DOHH2 (cell line): ENCODE data around the gene NASP.

ENCODE experiments used
- EZH2phosphoT487 ChIP-seq: fragments of 200-600 bp; sonication (generic); IDR thresholded peaks from 2 replicates; pipeline ENCODE4 v1.6.1; 2017; ENCODE audit warnings: borderline replicate concordance, mild to moderate bottlenecking, antibody characterized with exemption, low read length, moderate library complexity, mixed read lengths
- TF ChIP-seq, protein P1 (sequence below): fragments of 200-600 bp; sonication (generic); IDR thresholded peaks from one replicate; pipeline ENCODE4 v1.5.1; 2014; ENCODE audit warnings: antibody characterized with exemption, mild to moderate bottlenecking, low read depth, low read length; ENCODE audit not compliant: poor library complexity, severe bottlenecking

- TF ChIP-seq, protein P1, sequence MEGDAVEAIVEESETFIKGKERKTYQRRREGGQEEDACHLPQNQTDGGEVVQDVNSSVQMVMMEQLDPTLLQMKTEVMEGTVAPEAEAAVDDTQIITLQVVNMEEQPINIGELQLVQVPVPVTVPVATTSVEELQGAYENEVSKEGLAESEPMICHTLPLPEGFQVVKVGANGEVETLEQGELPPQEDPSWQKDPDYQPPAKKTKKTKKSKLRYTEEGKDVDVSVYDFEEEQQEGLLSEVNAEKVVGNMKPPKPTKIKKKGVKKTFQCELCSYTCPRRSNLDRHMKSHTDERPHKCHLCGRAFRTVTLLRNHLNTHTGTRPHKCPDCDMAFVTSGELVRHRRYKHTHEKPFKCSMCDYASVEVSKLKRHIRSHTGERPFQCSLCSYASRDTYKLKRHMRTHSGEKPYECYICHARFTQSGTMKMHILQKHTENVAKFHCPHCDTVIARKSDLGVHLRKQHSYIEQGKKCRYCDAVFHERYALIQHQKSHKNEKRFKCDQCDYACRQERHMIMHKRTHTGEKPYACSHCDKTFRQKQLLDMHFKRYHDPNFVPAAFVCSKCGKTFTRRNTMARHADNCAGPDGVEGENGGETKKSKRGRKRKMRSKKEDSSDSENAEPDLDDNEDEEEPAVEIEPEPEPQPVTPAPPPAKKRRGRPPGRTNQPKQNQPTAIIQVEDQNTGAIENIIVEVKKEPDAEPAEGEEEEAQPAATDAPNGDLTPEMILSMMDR = no peak
- no peak for TF ChIP-seq EZH2phosphoT487
These were observed 72.9 kb downstream of the NASP start for GRCh38 chr1:45656573-45657226.
